CD4-positive, alpha-beta T cell treated with Interleukin-1 beta for 1 hour (primary cell): ENCODE data around the gene RBMS3.
A peak's percentile ranks its signal among the peaks of the same experiment; 100 is the strongest.
"Not testable (repeated sequence)": the region's sequence is repeated elsewhere in the genome, so short reads cannot be mapped to it uniquely, and the experiment has no call there.

ENCODE experiments used
- DNase-seq, 2 donors: peaks; one replicate each; pipeline ENCODE4 v3.0.0-alpha.2; 2020 to 2022

RBMS3 gene

GRCh38 chr3:29642393-29643033 is 361.6 kb downstream of the RBMS3 start:
- DNase-seq, result no peak

- no peak for DNase-seq
Measured at GRCh38 chr3:29643034-29643425, 362.2 kb downstream of the RBMS3 start.

- DNase-seq, result no peak
Measured at GRCh38 chr3:29644261-29644660, 363.4 kb downstream of the RBMS3 start.

- DNase-seq, result no peak
Measured at GRCh38 chr3:29644956-29645636, 364.2 kb downstream of the RBMS3 start.

- DNase-seq, result no peak
Measured at GRCh38 chr3:29646043-29646442, 365.2 kb downstream of the RBMS3 start.

GRCh38 chr3:29649815-29650547 is 369.1 kb downstream of the RBMS3 start:
- DNase-seq, result peak in 1 of 2 donors; percentile 11

- DNase-seq, result no peak
Measured at GRCh38 chr3:29653680-29654079, 372.8 kb downstream of the RBMS3 start.

GRCh38 chr3:29655015-29655747 is 374.3 kb downstream of the RBMS3 start:
- DNase-seq, result no peak

GRCh38 chr3:29665688-29666087 is 384.8 kb downstream of the RBMS3 start:
- no peak for DNase-seq

GRCh38 chr3:29668233-29668632 is 387.4 kb downstream of the RBMS3 start:
- no peak for DNase-seq

- no peak for DNase-seq
Measured at GRCh38 chr3:29668728-29669127, 387.9 kb downstream of the RBMS3 start.

GRCh38 chr3:29670476-29670875 is 389.6 kb downstream of the RBMS3 start:
- DNase-seq, result not testable (repeated sequence)

- DNase-seq, result no peak
Measured at GRCh38 chr3:29677421-29677820, 396.6 kb downstream of the RBMS3 start.

- no peak for DNase-seq
Measured at GRCh38 chr3:29679944-29680343, 399.1 kb downstream of the RBMS3 start.

GRCh38 chr3:29683018-29683993 is 402.4 kb downstream of the RBMS3 start:
- DNase-seq, result no peak

GRCh38 chr3:29686889-29687592 is 406.2 kb downstream of the RBMS3 start:
- DNase-seq, result no peak

GRCh38 chr3:29690686-29691353 is 409.9 kb downstream of the RBMS3 start:
- no peak for DNase-seq

- DNase-seq, result no peak
Measured at GRCh38 chr3:29693863-29694262, 413.0 kb downstream of the RBMS3 start.

- no peak for DNase-seq
Measured at GRCh38 chr3:29694331-29694730, 413.5 kb downstream of the RBMS3 start.

GRCh38 chr3:29694783-29695182 is 413.9 kb downstream of the RBMS3 start:
- DNase-seq, result no peak

- DNase-seq, result no peak
Measured at GRCh38 chr3:29695201-29695600, 414.3 kb downstream of the RBMS3 start.
